Neural progenitor cell (in vitro differentiated cells): ENCODE results near the gene UCP3. TPM values are rescaled to one million over a fixed set of nuclear protein-coding genes. Genes with fewer than 3 reads are reported as not detected.

ENCODE experiments used
- DNase-seq: peaks from one replicate; pipeline ENCODE4 v3.0.0-alpha.2; 2016; ENCODE audit warnings: low spot score
- H2AFZ ChIP-seq: fragments of 200-600 bp; sonication (generic); replicated peaks from 2 replicates; pipeline ENCODE4 v1.6.1; 2016; ENCODE audit warnings: antibody characterized with exemption
- H3F3A ChIP-seq: fragments of 200-600 bp; sonication (generic); 2 replicates; pipeline ENCODE4 v1.6.1; 2016; ENCODE audit warnings: antibody characterized with exemption, low read depth
- H3K27ac ChIP-seq: fragments of 200-600 bp; sonication (generic); 2 replicates; pipeline ENCODE4 v1.5.1; 2016; ENCODE audit warnings: mild to moderate bottlenecking
- H3K27me3 ChIP-seq: fragments of 200-600 bp; sonication (generic); 2 replicates; pipeline ENCODE4 v1.6.1; 2016; ENCODE audit warnings: mild to moderate bottlenecking, moderate library complexity
- H3K36me3 ChIP-seq: fragments of 200-600 bp; sonication (generic); 2 replicates; pipeline ENCODE4 v1.5.1; 2016
- H3K4me1 ChIP-seq: fragments of 200-600 bp; sonication (generic); 2 replicates; pipeline ENCODE4 v1.6.1; 2016; ENCODE audit warnings: mixed run types
- H3K4me2 ChIP-seq: fragments of 200-600 bp; sonication (generic); 2 replicates; pipeline ENCODE4 v1.6.1; 2016
- H3K4me3 ChIP-seq: fragments of 200-600 bp; sonication (generic); 2 replicates; pipeline ENCODE4 v1.5.1; 2016
- H3K79me2 ChIP-seq: fragments of 200-600 bp; sonication (generic); 2 replicates; pipeline ENCODE4 v1.6.1; 2016; ENCODE audit warnings: low read depth
- H3K9ac ChIP-seq: fragments of 200-600 bp; sonication (generic); 2 replicates; pipeline ENCODE4 v1.6.1; 2016
- H3K9me3 ChIP-seq: fragments of 200-600 bp; sonication (generic); 2 replicates; pipeline ENCODE4 v1.5.1; 2016; ENCODE audit warnings: low read depth
- H4K20me1 ChIP-seq: fragments of 200-600 bp; sonication (generic); 2 replicates; pipeline ENCODE4 v1.6.1; 2016; ENCODE audit warnings: low read depth
- H3K27ac Mint-ChIP-seq: 3 replicates; pipeline ENCODE4 v1.8.0; 2021; ENCODE audit warnings: mixed read lengths
- H3K27me3 Mint-ChIP-seq: 2 replicates; pipeline ENCODE4 v1.8.0; 2022; ENCODE audit warnings: low read depth, mild to moderate bottlenecking, inconsistent platforms, moderate library complexity, mixed read lengths; ENCODE audit not compliant: insufficient read depth
- H3K36me3 Mint-ChIP-seq: 3 replicates; pipeline ENCODE4 v1.8.0; 2021; ENCODE audit warnings: mixed read lengths
- H3K4me1 Mint-ChIP-seq: 3 replicates; pipeline ENCODE4 v1.8.0; 2021; ENCODE audit warnings: mixed read lengths
- H3K4me3 Mint-ChIP-seq: 3 replicates; pipeline ENCODE4 v1.8.0; 2021; ENCODE audit warnings: mild to moderate bottlenecking, moderate library complexity, mixed read lengths
- H3K9me3 Mint-ChIP-seq: 3 replicates; pipeline ENCODE4 v1.8.0; 2020; ENCODE audit warnings: mixed read lengths
- CTCF ChIP-seq: fragments of 200-600 bp; sonication (generic); IDR thresholded peaks from 2 replicates; pipeline ENCODE4 v1.5.1; 2017; ENCODE audit warnings: antibody characterized with exemption, mild to moderate bottlenecking
- EZH2 ChIP-seq: fragments of 200-600 bp; sonication (generic); IDR thresholded peaks from 2 replicates; pipeline ENCODE4 v1.6.1; 2017; ENCODE audit warnings: antibody characterized with exemption, mild to moderate bottlenecking, moderate library complexity
- EZH2phosphoT487 ChIP-seq: fragments of 200-600 bp; sonication (generic); IDR thresholded peaks from 2 replicates; pipeline ENCODE4 v1.6.1; 2017; ENCODE audit warnings: antibody characterized with exemption
- total RNA-seq: library from RNA; depleted of rRNA; stranded (reverse); fragments of >200 nt; gene quantifications from 2 replicates; pipeline ENCODE4 v1.2.3, GENCODE V29; 2015; ENCODE audit warnings: low replicate concordance

Gene UCP3
- total RNA-seq, 1 donor from 2014 or later, result not detected

GRCh38 chr11:73995731-73996130 is 13.2 kb downstream of the UCP3 start:
- H3K36me3 Mint-ChIP-seq, result no peaks in the 10 kb centered on the region
- H3K27ac Mint-ChIP-seq, result no peak overlapping the region
- Histone ChIP-seq H3K79me2 (no peaks in the 10 kb centered on the region), H3K4me3 (no peak overlapping the region), H3K9ac (no peak overlapping the region), H3F3A (no peaks in the 10 kb centered on the region), H3K9me3 (no peaks in the 10 kb centered on the region), H3K4me1 (no peaks in the 10 kb centered on the region), H2AFZ (no peak overlapping the region), H3K36me3 (no peaks in the 10 kb centered on the region), H3K4me2 (no peak overlapping the region), H3K27me3 (no peaks in the 10 kb centered on the region), H3K27ac (no peak overlapping the region), H4K20me1 (no peaks in the 10 kb centered on the region)
- no peaks in the 10 kb centered on the region for H3K27me3 Mint-ChIP-seq
- no peak for DNase-seq
- no peak overlapping the region for H3K4me3 Mint-ChIP-seq
- H3K9me3 Mint-ChIP-seq, result no peaks in the 10 kb centered on the region
- no peaks in the 10 kb centered on the region for H3K4me1 Mint-ChIP-seq
- TF ChIP-seq EZH2 (no peak), EZH2phosphoT487 (no peak), CTCF (no peak)

- Histone ChIP-seq H3K79me2 (no peaks in the 10 kb centered on the region), H3K4me2 (no peak overlapping the region), H3K36me3 (no peaks in the 10 kb centered on the region), H3K27me3 (no peaks in the 10 kb centered on the region), H3K9ac (no peak overlapping the region), H3K9me3 (no peaks in the 10 kb centered on the region), H2AFZ (no peak overlapping the region), H4K20me1 (no peaks in the 10 kb centered on the region), H3K27ac (no peak overlapping the region), H3F3A (no peaks in the 10 kb centered on the region), H3K4me3 (no peak overlapping the region), H3K4me1 (no peaks in the 10 kb centered on the region)
- DNase-seq, result no peak
- TF ChIP-seq EZH2phosphoT487 (no peak), CTCF (no peak), EZH2 (no peak)
- Mint-ChIP-seq H3K4me3 (no peak overlapping the region), H3K27me3 (no peaks in the 10 kb centered on the region), H3K4me1 (no peaks in the 10 kb centered on the region), H3K36me3 (no peaks in the 10 kb centered on the region), H3K27ac (no peak overlapping the region), H3K9me3 (no peaks in the 10 kb centered on the region)
Measured at GRCh38 chr11:73995247-73995646, 13.6 kb downstream of the UCP3 start.

GRCh38 chr11:73991471-73992006 is 17.3 kb downstream of the UCP3 start:
- no peaks in the 10 kb centered on the region for H4K20me1 ChIP-seq
- H3K36me3 Mint-ChIP-seq, result no peaks in the 10 kb centered on the region
- no peak for DNase-seq
- no peaks in the 10 kb centered on the region for H3K4me1 Mint-ChIP-seq
- TF ChIP-seq EZH2 (no peak), CTCF (no peak), EZH2phosphoT487 (no peak)
- no peaks in the 10 kb centered on the region for H3K4me1 ChIP-seq
- no peak overlapping the region for H3K27ac Mint-ChIP-seq
- H3K4me3 Mint-ChIP-seq, result no peak overlapping the region
- no peaks in the 10 kb centered on the region for H3K9me3 Mint-ChIP-seq
- H3K79me2 ChIP-seq, result no peaks in the 10 kb centered on the region
- H3K4me2 ChIP-seq, result no peak overlapping the region
- H3K4me3 ChIP-seq, result no peak overlapping the region
- no peaks in the 10 kb centered on the region for H3K27me3 ChIP-seq
- no peaks in the 10 kb centered on the region for H3K27me3 Mint-ChIP-seq
- no peak overlapping the region for H2AFZ ChIP-seq
- H3K9ac ChIP-seq, result no peak overlapping the region
- no peaks in the 10 kb centered on the region for H3K9me3 ChIP-seq
- H3K36me3 ChIP-seq, result no peaks in the 10 kb centered on the region
- H3F3A ChIP-seq, result no peaks in the 10 kb centered on the region
- no peak overlapping the region for H3K27ac ChIP-seq
